Stimulated activated CD8-positive, alpha-beta memory T cell treated with anti-CD3 and anti-CD28 coated beads, Interleukin-2, amount 100 ng/mL, for 48 hours (primary cell): ENCODE results near the gene WDR37.
A peak's percentile ranks its signal among the peaks of the same experiment; 100 is the strongest.
"Not testable (repeated sequence)": the region's sequence is repeated elsewhere in the genome, so short reads cannot be mapped to it uniquely, and the experiment has no call there.

Source experiments
- DNase-seq, 2 donors: peaks; one replicate each; pipeline ENCODE4 v3.0.0-alpha.2; 2020; ENCODE audit warnings: low read depth in 2 of 2

WDR37 gene

DNA sequence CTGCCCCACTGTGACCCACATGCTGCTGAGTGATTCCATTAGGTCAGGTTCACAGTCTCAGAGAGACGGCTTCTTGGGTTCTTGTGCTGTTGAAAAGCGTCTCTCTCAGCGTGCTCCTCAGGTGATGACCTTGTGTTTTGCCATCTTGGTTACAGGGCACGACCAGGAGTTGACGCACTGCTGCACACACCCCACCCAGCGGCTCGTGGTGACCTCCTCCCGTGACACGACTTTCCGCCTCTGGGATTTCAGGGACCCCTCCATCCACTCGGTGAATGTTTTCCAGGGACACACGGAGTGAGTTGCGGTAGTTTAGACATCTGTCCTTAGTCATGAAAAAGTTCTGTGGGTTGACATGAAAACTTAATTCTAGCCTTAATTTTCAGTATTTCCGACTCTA, 48.8 kb downstream of the WDR37 start:
- no peak for DNase-seq

DNA sequence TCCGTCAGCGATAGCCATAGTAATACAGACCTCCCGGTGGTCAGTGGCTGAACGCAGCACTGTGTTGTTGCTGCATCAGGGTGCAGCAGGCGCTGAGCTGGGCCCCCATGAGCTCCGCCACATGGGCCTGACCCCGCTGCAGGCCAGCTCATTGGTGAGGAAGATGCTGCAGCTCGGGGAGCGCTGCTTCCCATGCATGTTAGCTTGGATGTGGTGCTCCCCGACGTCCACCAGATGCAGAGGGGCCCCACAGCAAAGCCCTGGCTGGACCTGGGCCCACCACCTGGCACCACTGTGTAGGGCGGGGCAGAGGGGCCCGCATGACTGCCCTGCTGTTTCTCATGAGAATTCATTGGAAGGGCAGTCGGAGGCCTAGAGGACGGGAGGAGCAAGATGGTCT, 50.8 kb downstream of the WDR37 start:
- no peak for DNase-seq

DNA sequence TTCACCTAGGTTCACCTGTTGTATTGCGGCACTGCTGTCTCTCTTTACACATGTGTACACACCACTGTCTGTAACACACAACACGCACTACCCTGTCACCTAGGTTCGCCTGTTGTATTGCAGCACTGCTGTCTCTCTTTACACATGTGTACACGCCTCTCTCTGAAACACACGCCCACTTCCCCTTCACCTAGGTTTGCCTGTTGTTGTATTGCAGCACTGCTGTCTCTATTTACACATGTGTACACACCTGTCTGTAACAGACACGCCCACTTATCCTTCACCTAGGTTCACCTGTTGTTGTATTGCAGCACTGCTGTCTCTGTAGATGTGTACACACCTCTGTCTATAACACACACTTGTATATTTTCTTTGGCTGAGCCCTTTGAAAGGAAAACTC, 51.5 kb downstream of the WDR37 start:
- DNase-seq, result no peak

DNA sequence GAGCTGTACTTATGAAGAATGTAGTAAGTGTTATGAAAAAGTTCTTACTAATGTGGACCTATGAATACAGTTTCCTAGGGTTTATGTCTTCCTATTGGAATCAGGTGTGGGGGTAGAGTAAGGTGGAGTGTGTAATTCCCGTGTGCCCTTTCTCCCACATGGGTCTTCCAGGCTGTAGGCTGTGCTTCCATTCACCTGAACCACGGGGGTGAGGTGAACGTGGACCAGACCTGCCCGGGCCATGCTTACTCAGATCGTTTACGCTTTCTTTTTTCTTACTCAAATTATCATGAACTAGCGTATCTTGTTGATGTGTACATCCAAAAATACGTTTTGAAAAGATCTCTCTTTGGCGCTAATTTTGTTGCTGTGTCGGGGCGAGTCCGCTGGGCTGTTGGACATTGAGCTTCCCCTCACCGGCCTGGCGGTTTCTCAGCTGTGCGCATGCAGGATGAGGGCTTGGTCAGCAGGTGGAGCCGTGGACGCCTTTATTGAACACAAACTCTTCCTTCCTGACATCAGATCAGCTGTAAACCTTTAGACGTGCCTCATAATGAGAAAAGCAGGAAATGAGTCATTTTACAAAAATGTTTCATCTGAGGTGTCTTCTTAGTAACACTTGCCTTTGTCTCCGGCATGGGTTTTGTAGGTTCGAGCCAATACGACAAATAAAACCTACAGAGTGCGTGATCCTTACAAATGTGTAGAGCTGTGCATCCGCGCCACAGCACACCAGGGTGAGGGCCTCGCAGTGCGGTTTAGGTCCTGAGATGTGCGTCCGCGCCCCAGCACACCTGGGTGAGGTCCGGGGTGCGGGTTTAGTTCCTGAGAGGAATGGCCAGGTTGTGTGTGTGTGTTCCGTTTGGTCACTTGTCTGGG, 53.8 kb downstream of the WDR37 start:
- peak; percentile 64 to 71 for DNase-seq

DNA sequence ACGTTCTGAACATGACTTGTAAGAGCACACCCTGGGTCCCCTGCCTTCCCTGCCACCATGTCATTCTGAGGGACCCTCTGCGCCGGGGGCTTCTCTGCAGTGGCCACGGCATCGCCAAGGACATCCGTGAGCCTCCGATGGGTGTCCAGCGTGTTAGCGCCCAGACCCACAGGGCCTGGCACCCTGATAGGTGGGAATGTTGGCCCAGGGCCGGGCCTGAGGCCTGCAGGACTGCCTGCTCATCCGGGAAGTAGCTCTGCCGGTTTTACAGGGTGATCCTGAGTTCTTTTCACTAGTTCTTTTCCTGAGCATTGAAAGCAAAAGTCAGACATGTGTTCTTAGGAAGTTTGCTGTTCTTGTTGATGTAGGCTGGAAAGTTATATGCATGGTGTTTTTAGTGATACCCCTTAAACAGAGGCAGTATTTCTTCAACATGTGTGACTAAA, 54.5 kb downstream of the WDR37 start:
- no peak for DNase-seq

DNA sequence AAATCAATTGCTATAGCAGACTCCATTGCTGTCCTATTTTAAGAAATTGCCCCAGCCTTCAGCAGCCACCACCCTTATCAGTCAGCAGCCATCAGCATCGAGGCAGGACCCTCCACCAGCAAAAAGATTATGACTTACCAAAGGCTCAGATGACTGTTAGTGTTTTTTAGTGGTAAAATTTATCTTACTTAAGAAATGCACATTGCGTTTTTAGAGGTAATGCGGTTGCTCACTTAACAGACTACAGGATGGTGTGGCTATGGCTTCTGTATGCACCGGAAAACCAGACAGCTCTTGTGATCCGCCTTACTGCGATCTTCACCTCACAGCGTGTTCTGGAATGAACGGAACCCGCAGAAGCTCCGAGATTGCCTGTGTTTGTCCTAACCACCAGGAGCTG, 58.1 kb downstream of the WDR37 start:
- no peak for DNase-seq

DNA sequence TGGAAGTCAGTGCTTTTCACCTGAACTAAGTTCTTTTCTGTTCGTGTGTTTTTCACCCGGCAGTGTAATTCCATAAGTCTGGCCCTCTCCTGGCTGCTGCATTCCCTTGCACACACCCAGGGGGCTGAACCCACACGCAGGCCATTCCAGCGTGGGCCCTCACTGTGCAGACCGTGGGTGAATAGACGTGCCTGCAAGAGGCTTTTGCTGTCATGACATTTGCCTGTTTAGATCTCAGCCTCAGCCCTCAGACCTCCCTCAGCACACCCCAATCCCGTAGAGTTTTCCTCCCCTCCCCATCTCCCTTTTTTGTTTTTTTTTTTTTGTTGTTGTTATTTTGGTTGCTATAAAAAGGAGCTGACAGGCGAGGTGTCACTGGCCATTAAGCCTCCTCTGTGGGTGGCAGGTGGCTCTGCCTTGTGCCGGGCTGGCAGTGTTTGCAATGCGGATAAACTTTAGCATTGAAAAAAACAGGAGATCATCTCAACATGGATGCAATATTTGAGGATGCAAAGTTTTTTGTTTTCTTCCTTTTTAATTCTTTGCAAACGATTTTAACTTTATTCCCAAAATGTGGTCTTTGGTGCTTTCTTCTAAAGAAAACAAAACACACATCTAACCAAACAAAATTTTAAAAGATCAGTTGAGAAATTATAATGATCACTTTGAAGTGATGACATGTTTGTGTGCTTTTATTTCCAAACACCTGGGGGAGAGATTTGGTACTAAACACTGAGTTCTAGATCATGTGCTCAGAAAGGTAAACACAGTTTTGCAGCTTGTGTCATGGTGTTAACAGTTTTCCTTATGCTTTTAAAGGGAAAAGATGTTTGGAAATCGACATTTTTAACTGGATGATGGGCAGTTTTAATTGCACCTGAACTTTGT, 58.8 kb downstream of the WDR37 start:
- no peak for DNase-seq

DNA sequence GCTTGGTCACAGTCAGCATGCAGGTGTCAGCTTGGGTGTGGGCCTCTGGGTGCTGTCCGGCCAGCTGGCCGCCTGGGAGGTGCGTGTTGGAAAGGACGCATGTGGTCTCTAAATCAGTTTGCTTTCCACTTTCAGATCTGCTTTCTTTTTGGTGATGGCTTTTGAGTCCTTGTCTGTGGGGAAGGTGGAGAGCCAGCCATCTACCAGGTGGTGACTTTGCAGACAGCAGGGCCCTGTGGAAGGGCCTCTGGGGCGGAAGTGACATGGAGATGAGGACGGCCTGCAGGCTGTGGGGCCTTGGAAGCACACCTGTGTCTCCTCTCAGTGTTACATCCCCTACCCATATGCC, 59.4 kb downstream of the WDR37 start:
- DNase-seq, result no peak

DNA sequence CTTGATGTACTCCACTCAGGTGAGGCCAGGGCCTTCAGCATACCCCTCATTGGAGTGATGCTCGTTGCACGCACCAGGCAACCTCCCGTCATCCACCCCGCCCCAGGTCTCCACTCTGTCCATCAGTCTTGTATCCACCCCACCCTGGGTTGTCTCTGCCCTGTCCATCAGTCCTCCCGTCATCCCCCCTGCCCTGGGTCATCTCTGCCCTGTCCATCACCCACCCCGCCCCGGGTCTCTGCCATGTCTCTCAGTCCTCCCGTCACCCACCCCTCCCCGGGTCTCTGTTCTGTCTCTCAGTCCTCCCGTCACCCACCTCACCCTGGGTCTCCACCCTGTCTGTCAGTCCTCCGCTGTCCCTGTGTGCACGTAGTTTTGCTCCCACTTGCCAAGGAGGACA, 59.9 kb downstream of the WDR37 start:
- no peak for DNase-seq

DNA sequence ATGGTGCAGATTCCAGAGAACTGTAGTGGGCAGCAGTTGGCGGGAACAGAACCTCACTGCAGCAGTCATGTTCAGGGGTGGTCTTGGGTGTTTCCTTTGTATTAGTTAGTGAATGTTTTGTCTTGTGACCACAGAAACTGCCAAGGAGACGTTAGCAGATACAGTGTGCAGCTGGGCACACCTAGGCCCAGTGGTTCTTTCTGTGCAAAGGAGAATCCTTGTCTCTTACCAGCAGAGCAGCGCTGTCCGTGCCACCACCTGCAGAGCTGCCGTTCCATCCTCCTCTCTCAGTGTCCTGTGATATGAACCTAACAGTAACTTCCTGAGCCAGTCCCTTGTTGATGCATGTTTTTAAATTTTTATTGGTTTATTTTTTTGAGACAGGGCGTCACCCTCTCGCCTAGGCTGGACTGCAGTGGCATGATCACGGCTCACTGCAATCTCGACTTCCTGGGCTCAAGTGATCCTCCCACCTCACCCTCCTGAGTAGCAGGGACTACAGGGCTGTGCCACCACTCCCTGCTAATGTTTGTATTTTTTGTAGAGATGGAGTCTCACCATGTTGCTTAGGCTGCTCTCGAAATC, 60.6 kb downstream of the WDR37 start:
- no peak for DNase-seq

DNA sequence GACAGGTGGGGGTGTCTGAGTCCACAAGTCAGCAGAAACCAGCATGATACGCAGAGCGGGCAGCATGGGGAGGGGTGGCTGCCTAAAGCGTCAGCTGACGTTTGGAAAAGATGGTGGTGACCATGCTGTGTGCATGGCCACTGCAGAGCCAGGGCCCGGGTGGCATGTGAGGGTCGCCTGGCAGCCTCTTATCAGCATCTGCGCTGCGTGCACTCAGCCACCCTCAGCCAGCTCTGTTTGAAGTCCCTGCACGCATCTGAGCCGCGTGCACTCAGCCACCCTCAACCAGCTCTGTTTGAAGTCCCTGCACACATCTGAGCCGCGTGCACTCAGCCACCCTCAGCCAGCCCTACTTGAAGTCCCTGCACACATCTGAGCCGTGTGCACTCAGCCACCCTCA, 61.5 kb downstream of the WDR37 start:
- DNase-seq, result no peak

DNA sequence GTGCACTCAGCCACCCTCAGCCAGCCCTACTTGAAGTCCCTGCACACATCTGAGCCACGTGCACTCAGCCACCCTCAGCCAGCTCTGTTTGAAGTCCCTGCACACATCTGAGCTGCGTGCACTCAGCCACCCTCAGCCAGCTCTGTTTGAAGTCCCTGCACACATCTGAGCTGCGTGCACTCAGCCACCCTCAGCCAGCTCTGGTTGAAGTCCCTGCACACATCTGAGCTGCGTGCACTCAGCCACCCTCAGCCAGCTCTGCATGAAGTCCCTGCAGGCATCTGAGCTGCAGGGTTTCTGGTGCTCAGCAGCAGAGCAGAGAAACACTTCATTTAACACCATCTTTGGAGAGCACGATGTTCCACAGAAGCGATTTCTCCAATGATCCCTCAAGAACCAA, 62.1 kb downstream of the WDR37 start:
- DNase-seq, result not testable (repeated sequence)

DNA sequence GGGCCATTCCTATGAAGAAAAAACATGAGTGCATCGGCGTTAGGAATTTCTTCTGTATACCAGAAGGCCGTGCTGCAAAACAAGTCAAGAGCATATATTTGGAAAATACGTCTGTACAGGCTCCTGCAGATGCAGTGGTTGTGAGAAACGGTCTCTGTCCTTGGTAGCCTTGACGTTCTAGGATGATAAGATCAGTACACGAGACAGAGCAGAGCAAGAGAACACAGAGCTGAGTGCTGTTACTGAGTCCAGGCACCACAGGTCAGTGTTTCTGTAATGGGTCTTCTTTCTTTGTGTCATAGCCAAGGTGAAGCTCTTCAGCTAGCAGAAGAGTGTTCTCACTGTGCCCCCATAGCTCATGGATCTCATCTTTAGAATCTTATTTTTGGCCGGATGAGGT, 62.8 kb downstream of the WDR37 start:
- no peak for DNase-seq

DNA sequence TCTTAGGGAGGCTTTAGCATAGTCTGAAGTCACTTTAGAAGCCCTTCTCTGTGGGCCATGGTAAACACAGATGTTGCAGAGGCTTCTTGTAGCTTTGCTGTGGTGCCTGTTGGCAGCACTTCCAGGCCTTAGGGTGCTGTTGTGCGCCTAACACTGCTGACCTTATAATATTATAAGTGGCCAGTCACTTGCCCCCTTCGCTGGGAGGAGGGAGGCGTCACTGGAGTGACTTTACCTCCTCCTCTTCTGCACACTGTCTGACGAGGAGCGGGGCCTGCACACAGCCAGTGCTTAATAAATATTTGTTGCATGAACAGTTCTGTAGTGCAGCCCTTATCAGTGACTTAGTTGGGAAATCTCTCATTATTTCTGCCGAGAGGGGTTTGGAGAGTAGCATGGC, 63.3 kb downstream of the WDR37 start:
- no peak for DNase-seq

DNA sequence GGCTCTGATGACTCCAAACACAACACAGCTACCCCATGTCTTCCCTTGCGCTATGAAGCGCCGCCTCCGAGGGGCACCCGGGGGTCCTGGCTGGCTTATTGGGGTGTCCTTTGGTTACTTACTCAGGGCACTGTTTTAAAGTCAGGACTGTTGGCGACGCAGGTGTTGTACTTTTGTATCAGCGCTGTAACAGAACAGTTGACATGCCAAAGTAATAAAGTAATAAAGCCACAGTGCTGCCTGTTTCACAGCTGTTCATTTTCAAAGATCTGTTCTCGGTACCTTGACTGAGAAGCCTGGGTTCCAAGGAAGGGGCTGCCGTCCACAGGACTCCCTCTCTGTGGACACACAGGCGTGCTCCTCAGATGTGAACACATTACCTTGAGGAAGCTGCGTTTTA, 64.1 kb downstream of the WDR37 start:
- no peak for DNase-seq

DNA sequence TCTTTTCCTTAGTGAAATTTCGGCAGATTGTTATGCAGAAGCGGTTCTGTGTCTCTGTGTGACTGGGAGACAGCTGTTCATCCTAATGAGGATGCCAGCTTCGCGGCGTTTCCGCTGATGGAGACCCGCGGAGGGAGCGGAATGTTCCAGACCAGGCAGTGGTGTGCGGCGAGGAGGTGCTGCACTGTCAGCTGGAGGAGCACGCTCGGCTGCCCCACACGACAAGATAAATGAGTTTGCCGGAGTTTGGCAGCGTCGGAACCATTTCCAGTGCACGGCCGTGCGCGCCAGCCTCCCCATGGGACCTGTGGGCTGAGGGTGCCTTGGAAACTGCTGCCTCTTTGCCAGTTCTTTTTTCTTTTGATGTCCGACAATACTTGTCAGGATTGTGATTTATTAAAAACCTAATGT, 64.6 kb downstream of the WDR37 start:
- no peak for DNase-seq

DNA sequence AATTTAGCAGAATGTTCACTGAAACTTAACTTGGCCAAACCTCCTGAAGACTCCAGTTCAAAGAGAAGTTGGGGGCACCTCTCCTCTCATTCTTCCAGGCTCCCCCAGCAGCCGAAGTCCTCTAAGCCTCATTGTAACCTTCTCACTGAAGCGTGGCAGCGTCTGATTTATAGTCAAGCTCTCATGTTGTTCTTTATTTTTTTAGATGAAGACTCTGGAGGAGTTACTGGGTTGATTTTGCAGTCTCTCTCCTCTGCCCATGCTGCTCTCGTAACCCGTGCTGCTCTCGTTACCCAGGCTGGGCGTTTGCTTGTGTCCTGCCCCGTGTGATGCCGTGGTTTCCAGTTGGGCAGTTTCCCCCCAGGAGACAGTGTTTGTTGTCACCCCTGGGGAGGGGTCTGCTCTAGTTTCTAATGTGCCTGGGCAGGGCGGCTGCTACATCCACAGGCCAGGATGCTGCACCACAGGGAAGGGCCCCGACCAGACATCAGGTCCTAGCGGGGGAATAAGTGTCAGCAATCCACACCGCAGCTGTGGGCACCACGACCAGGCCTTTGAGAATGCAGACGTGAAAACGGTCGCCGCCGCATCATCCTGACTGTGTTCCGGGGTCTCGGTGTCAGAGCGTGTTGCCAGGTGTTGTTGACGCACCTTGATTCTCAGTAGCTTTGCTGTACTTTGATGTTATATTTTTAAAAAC, 65.2 kb downstream of the WDR37 start:
- no peak for DNase-seq

DNA sequence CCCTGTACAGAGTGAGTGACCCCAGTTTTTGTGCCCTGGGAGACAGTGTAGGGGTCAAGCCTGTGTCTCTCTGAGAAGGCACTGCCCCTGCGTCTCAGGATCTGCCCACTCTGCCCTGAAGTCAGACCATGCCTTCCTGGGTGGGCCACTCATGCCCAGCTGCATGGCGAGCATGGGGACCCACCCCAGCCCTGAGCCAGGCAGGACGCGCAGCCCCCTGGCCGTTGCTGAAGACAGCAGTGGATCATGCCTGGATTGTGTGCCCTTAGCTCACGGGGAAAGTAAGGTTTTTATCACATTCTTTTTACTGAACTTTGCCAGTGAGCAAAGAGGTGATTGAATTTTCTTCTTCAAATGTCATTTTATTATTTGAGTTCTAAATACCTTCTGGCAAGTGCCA, 66.2 kb downstream of the WDR37 start:
- no peak for DNase-seq

DNA sequence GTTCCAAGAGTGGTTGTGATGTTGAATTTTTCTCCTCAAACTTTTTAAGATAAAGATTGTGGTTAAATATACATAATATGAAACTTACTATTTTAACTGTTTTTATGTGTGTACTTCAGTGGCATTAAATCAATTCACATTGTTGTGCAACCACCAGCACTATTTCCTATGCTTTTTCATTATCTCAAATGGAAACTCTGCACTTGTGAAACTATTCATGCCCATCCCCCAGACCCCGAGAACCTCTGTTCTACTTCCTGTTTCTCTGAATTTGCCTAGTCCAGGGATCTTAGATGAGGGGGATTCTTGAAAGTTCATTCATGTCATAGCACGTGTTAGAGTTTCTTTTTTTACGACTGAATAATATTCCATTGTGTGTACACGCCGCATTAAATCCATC, 67.0 kb downstream of the WDR37 start:
- DNase-seq, result no peak

DNA sequence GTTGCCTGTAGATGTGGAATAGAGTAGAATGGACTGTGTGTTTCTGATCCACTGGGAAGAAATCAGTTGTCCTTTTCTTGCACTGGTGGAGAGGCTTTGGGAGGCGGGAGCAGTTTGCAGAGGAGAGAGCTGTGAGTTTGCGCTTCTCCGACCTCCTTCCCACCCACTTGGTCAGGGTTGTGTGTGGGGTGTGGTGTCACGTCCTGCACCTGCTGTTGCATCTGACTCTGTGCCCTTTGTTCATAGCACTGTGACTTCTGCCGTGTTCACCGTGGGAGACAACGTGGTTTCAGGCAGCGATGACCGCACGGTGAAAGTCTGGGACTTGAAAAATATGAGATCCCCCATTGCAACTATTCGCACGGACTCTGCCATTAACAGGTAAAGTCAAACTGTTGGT, 67.8 kb downstream of the WDR37 start:
- no peak for DNase-seq

DNA sequence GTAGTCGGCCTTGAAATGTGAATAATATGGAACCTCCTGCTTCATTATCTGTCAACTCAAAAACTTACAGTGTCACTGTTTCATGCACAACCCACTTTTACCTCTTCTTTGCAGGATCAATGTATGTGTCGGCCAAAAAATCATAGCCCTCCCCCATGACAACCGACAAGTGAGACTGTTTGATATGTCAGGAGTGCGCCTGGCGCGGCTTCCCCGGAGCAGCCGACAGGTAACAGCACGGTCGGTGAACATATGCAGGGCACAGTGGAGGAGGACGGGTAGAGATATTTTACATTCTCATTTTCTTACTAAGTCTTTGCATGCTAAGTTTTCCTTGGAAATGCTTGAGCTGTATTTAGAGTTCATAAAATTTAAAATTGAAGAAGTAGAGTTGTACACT, 68.6 kb downstream of the WDR37 start:
- no peak for DNase-seq

DNA sequence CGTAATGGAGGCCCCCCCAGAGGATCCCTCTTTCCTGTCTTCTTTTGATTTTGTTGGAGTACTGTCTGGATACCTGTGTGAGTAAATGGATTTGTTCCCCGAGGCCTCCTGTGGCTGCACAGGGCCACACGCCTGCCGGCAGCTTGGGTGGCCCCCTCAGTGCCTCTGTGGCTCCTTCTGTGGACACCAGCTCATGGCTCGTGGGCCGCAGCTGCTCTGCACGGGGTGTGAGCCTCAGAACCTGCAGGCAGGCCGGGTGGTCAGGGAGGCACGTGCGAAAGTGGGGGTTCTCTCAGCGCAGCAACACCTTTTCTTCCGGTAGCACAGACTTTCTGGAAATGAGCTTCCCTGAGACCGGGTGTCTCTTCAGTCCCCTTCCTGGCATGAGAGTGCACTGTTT, 70.3 kb downstream of the WDR37 start:
- no peak for DNase-seq
